ENCODE results near the gene B3GALT4.

DNA sequence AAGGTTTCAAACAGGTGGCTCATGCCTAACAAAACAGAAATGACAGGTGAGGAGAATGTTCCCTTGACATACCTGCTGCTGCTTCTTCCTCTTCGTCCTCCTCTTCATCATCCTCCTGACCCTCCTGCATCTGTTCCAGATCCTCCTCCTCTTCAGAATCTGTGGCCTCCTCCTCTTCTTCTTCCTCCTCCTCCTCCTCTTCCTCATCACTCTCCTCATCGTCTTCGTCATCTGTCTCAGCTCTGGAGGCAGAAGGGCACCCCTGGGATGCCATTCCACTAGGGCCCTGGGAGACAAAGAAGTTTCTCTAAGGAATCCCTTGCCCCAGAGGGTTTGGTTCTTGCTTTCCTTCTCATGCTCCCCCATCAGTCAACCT is 43.0 kb downstream of the B3GALT4 start:
- TF ChIP-seq, protein P1, sequence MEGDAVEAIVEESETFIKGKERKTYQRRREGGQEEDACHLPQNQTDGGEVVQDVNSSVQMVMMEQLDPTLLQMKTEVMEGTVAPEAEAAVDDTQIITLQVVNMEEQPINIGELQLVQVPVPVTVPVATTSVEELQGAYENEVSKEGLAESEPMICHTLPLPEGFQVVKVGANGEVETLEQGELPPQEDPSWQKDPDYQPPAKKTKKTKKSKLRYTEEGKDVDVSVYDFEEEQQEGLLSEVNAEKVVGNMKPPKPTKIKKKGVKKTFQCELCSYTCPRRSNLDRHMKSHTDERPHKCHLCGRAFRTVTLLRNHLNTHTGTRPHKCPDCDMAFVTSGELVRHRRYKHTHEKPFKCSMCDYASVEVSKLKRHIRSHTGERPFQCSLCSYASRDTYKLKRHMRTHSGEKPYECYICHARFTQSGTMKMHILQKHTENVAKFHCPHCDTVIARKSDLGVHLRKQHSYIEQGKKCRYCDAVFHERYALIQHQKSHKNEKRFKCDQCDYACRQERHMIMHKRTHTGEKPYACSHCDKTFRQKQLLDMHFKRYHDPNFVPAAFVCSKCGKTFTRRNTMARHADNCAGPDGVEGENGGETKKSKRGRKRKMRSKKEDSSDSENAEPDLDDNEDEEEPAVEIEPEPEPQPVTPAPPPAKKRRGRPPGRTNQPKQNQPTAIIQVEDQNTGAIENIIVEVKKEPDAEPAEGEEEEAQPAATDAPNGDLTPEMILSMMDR (IDR thresholded peaks at IDR 0.05 in 8 of 11, conservative IDR thresholded peaks at IDR 0.05 in 3 of 11), result no peak
- TF ChIP-seq POLR2A (IDR thresholded peaks at IDR 0.05), result no peak

Data from spleen (tissue), 7 donors.